A549 (cell line): ENCODE data around the gene DDX10. TPM values are rescaled to one million over a fixed set of nuclear protein-coding genes. Genes with fewer than 3 reads are reported as not detected.

Experiments used
- ATAC-seq, 2 experiments: fragments of 200-7000 bp in 1 of 2; fragments of >200 bp in 1 of 2; cut with Nextera tagmentation in 1 of 2; cut with Tn5 transposase in 1 of 2; 3 replicates each; pipeline versions ENCODE4 v1.8.0 to v1.9.1; 2018 to 2020; ENCODE audit warnings: mild to moderate bottlenecking in 1 of 2, moderate library complexity in 1 of 2
- CTCF ChIA-PET: fragments of 300-600 bp; sonication (Branson Sonifier 250); formaldehyde crosslinking; extraction: SDS; loops from one replicate; lab custom pipeline; 2021; ENCODE audit warnings: antibody characterized with exemption, inconsistent platforms; lab: Yijun Ruan, JAX
- POLR2A ChIA-PET: fragments of 350-600 bp; formaldehyde crosslinking; extraction: SDS; loops from one replicate; lab custom pipeline; 2021; ENCODE audit warnings: antibody characterized with exemption, inconsistent platforms; lab: Yijun Ruan, JAX
- DNase-seq, 2 experiments: peaks; one replicate each; pipeline versions ENCODE4 v3.0.0 to v3.0.0-alpha.2; 2011 to 2016; ENCODE audit warnings: low read depth in 1 of 2, low spot score in 1 of 2
- FAIRE-seq: peaks from 2 replicates; lab custom pipeline; 2011; peaks lifted over from hg19 to GRCh38; lab: Jason Lieb, UNC
- H3K27ac ChIP-seq, 2 experiments: fragments of >200 bp; sonication (Bioruptor Twin); formaldehyde crosslinking; 3 replicates each; pipeline ENCODE4 v1.5.1; 2016 to 2017
- H3K4me1 ChIP-seq: fragments of >200 bp; sonication (Bioruptor Twin); formaldehyde crosslinking; 3 replicates; pipeline ENCODE4 v1.6.1; 2016
- H3K4me2 ChIP-seq: fragments of >200 bp; sonication (Bioruptor Twin); formaldehyde crosslinking; 3 replicates; pipeline ENCODE4 v1.6.1; 2016
- H3K4me3 ChIP-seq: fragments of >200 bp; sonication (Bioruptor Twin); formaldehyde crosslinking; 3 replicates; pipeline ENCODE4 v1.5.1; 2016
- H3K9me3 ChIP-seq: fragments of >200 bp; sonication (Bioruptor Twin); formaldehyde crosslinking; 3 replicates; pipeline ENCODE4 v1.6.1; 2016
- CBX8 ChIP-seq: fragments of 200-600 bp; sonication (generic); IDR thresholded peaks from 2 replicates; pipeline ENCODE4 v1.6.1; 2016
- CHD2 ChIP-seq: fragments of 150-350 bp; IDR thresholded peaks from 2 replicates; pipeline ENCODE4 v1.6.1; 2014; ENCODE audit warnings: low read length; ENCODE audit not compliant: partially characterized antibody
- CTCF ChIP-seq: fragments of >200 bp; sonication (Bioruptor Twin); formaldehyde crosslinking; IDR thresholded peaks from 3 replicates; pipeline ENCODE4 v1.5.1; 2016
- E2F6 ChIP-seq: IDR thresholded peaks from 2 replicates; pipeline ENCODE4 v1.6.1; 2012; ENCODE audit warnings: low read depth, borderline replicate concordance
- EHF ChIP-seq: fragments of 250-450 bp; sonication (Bioruptor Pico); IDR thresholded peaks from 2 replicates; pipeline ENCODE4 v1.5.0; 2020; ENCODE audit warnings: mild to moderate bottlenecking
- EHMT2 ChIP-seq: fragments of 200-600 bp; sonication (generic); IDR thresholded peaks from 2 replicates; pipeline ENCODE4 v1.6.1; 2016; ENCODE audit warnings: antibody characterized with exemption, low read depth, mild to moderate bottlenecking, moderate library complexity
- ESRRA ChIP-seq: fragments of 150-350 bp; IDR thresholded peaks from 2 replicates; pipeline ENCODE4 v1.6.1; 2014; ENCODE audit warnings: mild to moderate bottlenecking, low read length, borderline replicate concordance
- FOSL2 ChIP-seq, 2 experiments: fragments of 450-650 bp in 1 of 2; fragments of >200 bp in 1 of 2; sonication (Bioruptor Twin) in 1 of 2; formaldehyde crosslinking; IDR thresholded peaks; 2 replicates each; pipeline versions ENCODE4 v1.5.0 to v1.6.1; 2016 to 2020; ENCODE audit warnings: mild to moderate bottlenecking in 1 of 2, moderate library complexity in 1 of 2
- GATA3 ChIP-seq: IDR thresholded peaks from 2 replicates; pipeline ENCODE4 v1.6.1; 2012; ENCODE audit warnings: borderline replicate concordance
- HDAC2 ChIP-seq: fragments of 200-600 bp; sonication (generic); IDR thresholded peaks from 2 replicates; pipeline ENCODE4 v1.6.1; 2016
- HES2 ChIP-seq: fragments of >200 bp; sonication (Bioruptor Twin); formaldehyde crosslinking; IDR thresholded peaks from 2 replicates; pipeline ENCODE4 v1.6.1; 2016
- HEYL ChIP-seq: fragments of 250-450 bp; sonication (Bioruptor Pico); IDR thresholded peaks from 2 replicates; pipeline ENCODE4 v1.8.0; 2021; ENCODE audit warnings: mild to moderate bottlenecking, moderate library complexity
- HOXA7 ChIP-seq: fragments of 250-450 bp; sonication (Bioruptor Pico); IDR thresholded peaks from 2 replicates; pipeline ENCODE4 v1.5.0; 2020; ENCODE audit warnings: mild to moderate bottlenecking, moderate library complexity
- HOXB13 ChIP-seq: fragments of 250-450 bp; sonication (Bioruptor Pico); IDR thresholded peaks from 2 replicates; pipeline ENCODE4 v1.5.0; 2020; ENCODE audit warnings: low read depth, mild to moderate bottlenecking, moderate library complexity
- HOXB5 ChIP-seq: fragments of 250-450 bp; sonication (Bioruptor Pico); IDR thresholded peaks from 2 replicates; pipeline ENCODE4 v1.5.0; 2020; ENCODE audit warnings: mild to moderate bottlenecking, moderate library complexity
- KDM1A ChIP-seq: fragments of 200-600 bp; sonication (generic); IDR thresholded peaks from 2 replicates; pipeline ENCODE4 v1.6.1; 2016; ENCODE audit warnings: low read depth, mild to moderate bottlenecking
- MYC ChIP-seq: IDR thresholded peaks from 2 replicates; pipeline ENCODE4 v1.6.1; 2012; ENCODE audit warnings: mild to moderate bottlenecking, inconsistent platforms, low read length, improper control_type of control experiment, borderline replicate concordance
- PHF8 ChIP-seq: fragments of 200-600 bp; sonication (generic); IDR thresholded peaks from 2 replicates; pipeline ENCODE4 v1.6.1; 2016; ENCODE audit warnings: low read depth, mild to moderate bottlenecking, antibody characterized with exemption, moderate library complexity, borderline replicate concordance
- POLR2AphosphoS2 ChIP-seq: conservative IDR thresholded peaks from 2 replicates; pipeline ENCODE4 v1.6.1; 2012; ENCODE audit warnings: low read length, improper control_type of control experiment, inconsistent platforms
- RARB ChIP-seq: fragments of 250-450 bp; sonication (Bioruptor Pico); IDR thresholded peaks from 2 replicates; pipeline ENCODE4 v1.8.0; 2021; ENCODE audit warnings: mild to moderate bottlenecking, moderate library complexity
- SMC3 ChIP-seq: fragments of >200 bp; sonication (Bioruptor Twin); formaldehyde crosslinking; IDR thresholded peaks from 3 replicates; pipeline ENCODE4 v1.6.1; 2018; ENCODE audit warnings: inconsistent platforms
- TFCP2L1 ChIP-seq: fragments of 250-450 bp; sonication (Bioruptor Pico); IDR thresholded peaks from 2 replicates; pipeline ENCODE4 v1.5.0; 2021; ENCODE audit warnings: mild to moderate bottlenecking
- USF2 ChIP-seq: fragments of 450-650 bp; IDR thresholded peaks from 2 replicates; pipeline ENCODE4 v1.6.1; 2014; ENCODE audit warnings: antibody characterized with exemption
- ZNF302 ChIP-seq: fragments of 250-450 bp; sonication (Bioruptor Pico); IDR thresholded peaks from 2 replicates; pipeline ENCODE4 v1.9.0; 2021; ENCODE audit warnings: inconsistent platforms, mild to moderate bottlenecking, moderate library complexity
- WGBS: methylation state at CpG from one replicate; pipeline ENCODE4 v1.1.6; 2017; ENCODE audit errors: missing lambda C conversion rate; 5-methylcytosine and 5-hydroxymethylcytosine counted together
- polyA plus RNA-seq, 4 experiments: library from polyadenylated mRNA; depleted of rRNA in 3 of 4; stranded (reverse); fragments of >200 nt; fragmentation: RNase III in 1 of 4; extraction: RNeasy Plus Mini Kit Qiagen cat#74134 plus additional on column Dnase treatment in 1 of 4; gene quantifications; 2 replicates in 3 of 4; 3 replicates in 1 of 4; pipeline ENCODE4 v1.2.3, GENCODE V29; 2011 to 2017

The DDX10 gene
- polyA plus RNA-seq, 2 of the 4 experiments (the other 2 are of a cell fraction): 46.0 to 189 TPM

- ATAC-seq (no peak), DNase-seq (no peak), FAIRE-seq (no peak)
- TF ChIP-seq HOXB13: no peak
- no peak for TF ChIP-seq USF2
- TF ChIP-seq KDM1A: no peak
- no peak for TF ChIP-seq GATA3
- TF ChIP-seq CTCF: no peak
- TF ChIP-seq EHF (CRISPR knock-in tag): no peak
- no peak for TF ChIP-seq CHD2
- ChIA-PET POLR2A (no interaction called here), CTCF (no interaction called here)
- no peak overlapping the region for H3K4me2 ChIP-seq
- no peak overlapping the region for H3K4me3 ChIP-seq
- H3K4me1 ChIP-seq: no peaks in the 10 kb centered on the region
- peaks cover 5% of the 10 kb centered on the region; the same call in 2 of the 3 replicates for H3K9me3 ChIP-seq
- WGBS: 76% methylated on average over 3 of the region's 3 CpGs
- H3K27ac ChIP-seq: no peak overlapping the region
These were observed 79.0 kb downstream of the DDX10 start for GRCh38 chr11:108743851-108744250.

- 96% methylated on average over 6 of the region's 6 CpGs for WGBS
- ATAC-seq: no peak
- CTCF ChIA-PET: interaction anchor here (0.6 to 1.0 kb wide), 2 partner anchors 14 to 54 kb away, joined by 3 read pairs; no protein-coding TSS in a partner anchor
- FAIRE-seq: no peak
- no peak for DNase-seq
- no peak overlapping the region for H3K4me3 ChIP-seq
- H3K4me1 ChIP-seq: no peaks in the 10 kb centered on the region
- no peak for TF ChIP-seq HOXB5 (CRISPR knock-in tag)
- TF ChIP-seq SMC3: no peak
- TF ChIP-seq CBX8: no peak
- no peak for TF ChIP-seq ESRRA
- no peak for TF ChIP-seq HES2
- TF ChIP-seq EHF (CRISPR knock-in tag): no peak
- no peak for TF ChIP-seq RARB (CRISPR knock-in tag)
- no peak for TF ChIP-seq USF2
- no peak for TF ChIP-seq HEYL (CRISPR knock-in tag)
- no peak for TF ChIP-seq E2F6
- no peak for TF ChIP-seq MYC
- no peak for TF ChIP-seq KDM1A
- no peak for TF ChIP-seq HDAC2
- no peak for TF ChIP-seq EHMT2
- POLR2A ChIA-PET: no interaction called here
- no peak overlapping the region for H3K27ac ChIP-seq
- H3K9me3 ChIP-seq: no peaks in the 10 kb centered on the region
- no peak overlapping the region for H3K4me2 ChIP-seq
These were observed 84.1 kb downstream of the DDX10 start for GRCh38 chr11:108748968-108749367.

- ChIA-PET POLR2A (no interaction called here), CTCF (no interaction called here)
- 83% methylated on average over 4 of the region's 4 CpGs for WGBS
- no peak for ATAC-seq
- no peaks in the 10 kb centered on the region for H3K9me3 ChIP-seq
- H3K4me3 ChIP-seq: no peak overlapping the region
- no peak for FAIRE-seq
- TF ChIP-seq PHF8 (no peak), FOSL2 (IDR thresholded peaks at IDR 0.05) (no peak), FOSL2 (CRISPR knock-in tag; IDR thresholded peaks at IDR 0.05) (no peak), ZNF302 (no peak), HEYL (CRISPR knock-in tag) (no peak), E2F6 (no peak), HOXA7 (CRISPR knock-in tag) (no peak), POLR2AphosphoS2 (no peak), TFCP2L1 (CRISPR knock-in tag) (no peak), SMC3 (no peak)
- no peak for DNase-seq
- no peaks in the 10 kb centered on the region for H3K4me1 ChIP-seq
- H3K27ac ChIP-seq: no peak overlapping the region
- H3K4me2 ChIP-seq: no peak overlapping the region
These were observed 86.6 kb downstream of the DDX10 start for GRCh38 chr11:108751444-108751843.
